ENCODE measurements around the gene GMDS. TPM values are rescaled to one million over a fixed set of nuclear protein-coding genes. Genes with fewer than 3 reads are reported as not detected.
A peak's percentile ranks its signal among the peaks of the same experiment; 100 is the strongest.

The GMDS gene
- total and polyA plus RNA-seq, 2 of the 13 experiments (the other 11 are each of a cell fraction or from before 2014, with no cell fraction given): 64.4 to 112 TPM

GRCh38 chr6:1604158-1605003 lies 641.0 kb downstream of the GMDS start (continued):
- TF ChIP-seq, protein P1, sequence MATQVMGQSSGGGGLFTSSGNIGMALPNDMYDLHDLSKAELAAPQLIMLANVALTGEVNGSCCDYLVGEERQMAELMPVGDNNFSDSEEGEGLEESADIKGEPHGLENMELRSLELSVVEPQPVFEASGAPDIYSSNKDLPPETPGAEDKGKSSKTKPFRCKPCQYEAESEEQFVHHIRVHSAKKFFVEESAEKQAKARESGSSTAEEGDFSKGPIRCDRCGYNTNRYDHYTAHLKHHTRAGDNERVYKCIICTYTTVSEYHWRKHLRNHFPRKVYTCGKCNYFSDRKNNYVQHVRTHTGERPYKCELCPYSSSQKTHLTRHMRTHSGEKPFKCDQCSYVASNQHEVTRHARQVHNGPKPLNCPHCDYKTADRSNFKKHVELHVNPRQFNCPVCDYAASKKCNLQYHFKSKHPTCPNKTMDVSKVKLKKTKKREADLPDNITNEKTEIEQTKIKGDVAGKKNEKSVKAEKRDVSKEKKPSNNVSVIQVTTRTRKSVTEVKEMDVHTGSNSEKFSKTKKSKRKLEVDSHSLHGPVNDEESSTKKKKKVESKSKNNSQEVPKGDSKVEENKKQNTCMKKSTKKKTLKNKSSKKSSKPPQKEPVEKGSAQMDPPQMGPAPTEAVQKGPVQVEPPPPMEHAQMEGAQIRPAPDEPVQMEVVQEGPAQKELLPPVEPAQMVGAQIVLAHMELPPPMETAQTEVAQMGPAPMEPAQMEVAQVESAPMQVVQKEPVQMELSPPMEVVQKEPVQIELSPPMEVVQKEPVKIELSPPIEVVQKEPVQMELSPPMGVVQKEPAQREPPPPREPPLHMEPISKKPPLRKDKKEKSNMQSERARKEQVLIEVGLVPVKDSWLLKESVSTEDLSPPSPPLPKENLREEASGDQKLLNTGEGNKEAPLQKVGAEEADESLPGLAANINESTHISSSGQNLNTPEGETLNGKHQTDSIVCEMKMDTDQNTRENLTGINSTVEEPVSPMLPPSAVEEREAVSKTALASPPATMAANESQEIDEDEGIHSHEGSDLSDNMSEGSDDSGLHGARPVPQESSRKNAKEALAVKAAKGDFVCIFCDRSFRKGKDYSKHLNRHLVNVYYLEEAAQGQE (IDR thresholded peaks at IDR 0.05; ENCODE audit: borderline replicate concordance in 1 of 2, low read depth in 1 of 2, low read length in 2 of 2): no peak
- TF ChIP-seq KAT7 (CRISPR knock-in tag; IDR thresholded peaks at IDR 0.05; ENCODE audit: borderline replicate concordance) (no peak; the same call in 1 of the 2 replicates), ZNF362 (CRISPR knock-in tag; IDR thresholded peaks at IDR 0.05; ENCODE audit: borderline replicate concordance) (peak; percentile 31; the same call in 1 of the 2 replicates), SALL1 (CRISPR knock-in tag; IDR thresholded peaks at IDR 0.05) (peak; percentile 60; the same call in 1 of the 2 replicates), ZSCAN29 (CRISPR knock-in tag; conservative IDR thresholded peaks at IDR 0.05) (peak; percentile 62; the same call in 1 of the 2 replicates), HOXA3 (CRISPR knock-in tag; IDR thresholded peaks at IDR 0.05) (peak; percentile 32; the same call in 1 of the 2 replicates), ZNF20 (CRISPR knock-in tag; IDR thresholded peaks at IDR 0.05) (no peak), REL (CRISPR knock-in tag; conservative IDR thresholded peaks at IDR 0.05) (0 out of 2 replicates have a peak, but pooled peaks have one; percentile 43), BHLHE40 (IDR thresholded peaks at IDR 0.05; ENCODE audit: low read length) (no peak), TEAD3 (CRISPR knock-in tag; optimal IDR thresholded peaks at IDR 0.05; ENCODE audit: borderline replicate concordance) (no peak), POLR2G (IDR thresholded peaks at IDR 0.05; ENCODE audit: low read depth, low read length) (no peak), ZBTB20 (CRISPR knock-in tag; IDR thresholded peaks at IDR 0.05; ENCODE audit: borderline replicate concordance, low read depth) (no peak), CREM (IDR thresholded peaks at IDR 0.05) (no peak), CREM (CRISPR knock-in tag; IDR thresholded peaks at IDR 0.05) (no peak), MTA3 (CRISPR knock-in tag; IDR thresholded peaks at IDR 0.05) (no peak), TRIM22 (IDR thresholded peaks at IDR 0.05) (no peak), ZNF446 (CRISPR knock-in tag; IDR thresholded peaks at IDR 0.05) (peak; percentile 82)
- TF ChIP-seq, protein P2, sequence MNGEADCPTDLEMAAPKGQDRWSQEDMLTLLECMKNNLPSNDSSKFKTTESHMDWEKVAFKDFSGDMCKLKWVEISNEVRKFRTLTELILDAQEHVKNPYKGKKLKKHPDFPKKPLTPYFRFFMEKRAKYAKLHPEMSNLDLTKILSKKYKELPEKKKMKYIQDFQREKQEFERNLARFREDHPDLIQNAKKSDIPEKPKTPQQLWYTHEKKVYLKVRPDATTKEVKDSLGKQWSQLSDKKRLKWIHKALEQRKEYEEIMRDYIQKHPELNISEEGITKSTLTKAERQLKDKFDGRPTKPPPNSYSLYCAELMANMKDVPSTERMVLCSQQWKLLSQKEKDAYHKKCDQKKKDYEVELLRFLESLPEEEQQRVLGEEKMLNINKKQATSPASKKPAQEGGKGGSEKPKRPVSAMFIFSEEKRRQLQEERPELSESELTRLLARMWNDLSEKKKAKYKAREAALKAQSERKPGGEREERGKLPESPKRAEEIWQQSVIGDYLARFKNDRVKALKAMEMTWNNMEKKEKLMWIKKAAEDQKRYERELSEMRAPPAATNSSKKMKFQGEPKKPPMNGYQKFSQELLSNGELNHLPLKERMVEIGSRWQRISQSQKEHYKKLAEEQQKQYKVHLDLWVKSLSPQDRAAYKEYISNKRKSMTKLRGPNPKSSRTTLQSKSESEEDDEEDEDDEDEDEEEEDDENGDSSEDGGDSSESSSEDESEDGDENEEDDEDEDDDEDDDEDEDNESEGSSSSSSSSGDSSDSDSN (CRISPR knock-in tag; IDR thresholded peaks at IDR 0.05): peak; percentile 97
- TF ChIP-seq, protein P3, sequence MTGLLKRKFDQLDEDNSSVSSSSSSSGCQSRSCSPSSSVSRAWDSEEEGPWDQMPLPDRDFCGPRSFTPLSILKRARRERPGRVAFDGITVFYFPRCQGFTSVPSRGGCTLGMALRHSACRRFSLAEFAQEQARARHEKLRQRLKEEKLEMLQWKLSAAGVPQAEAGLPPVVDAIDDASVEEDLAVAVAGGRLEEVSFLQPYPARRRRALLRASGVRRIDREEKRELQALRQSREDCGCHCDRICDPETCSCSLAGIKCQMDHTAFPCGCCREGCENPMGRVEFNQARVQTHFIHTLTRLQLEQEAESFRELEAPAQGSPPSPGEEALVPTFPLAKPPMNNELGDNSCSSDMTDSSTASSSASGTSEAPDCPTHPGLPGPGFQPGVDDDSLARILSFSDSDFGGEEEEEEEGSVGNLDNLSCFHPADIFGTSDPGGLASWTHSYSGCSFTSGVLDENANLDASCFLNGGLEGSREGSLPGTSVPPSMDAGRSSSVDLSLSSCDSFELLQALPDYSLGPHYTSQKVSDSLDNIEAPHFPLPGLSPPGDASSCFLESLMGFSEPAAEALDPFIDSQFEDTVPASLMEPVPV (CRISPR knock-in tag; IDR thresholded peaks at IDR 0.05): no peak
